ENCODE results near the gene ASCC3.
"Not testable (repeated sequence)": the region's sequence is repeated elsewhere in the genome, so short reads cannot be mapped to it uniquely, and the experiment has no call there.

The ASCC3 gene

DNA sequence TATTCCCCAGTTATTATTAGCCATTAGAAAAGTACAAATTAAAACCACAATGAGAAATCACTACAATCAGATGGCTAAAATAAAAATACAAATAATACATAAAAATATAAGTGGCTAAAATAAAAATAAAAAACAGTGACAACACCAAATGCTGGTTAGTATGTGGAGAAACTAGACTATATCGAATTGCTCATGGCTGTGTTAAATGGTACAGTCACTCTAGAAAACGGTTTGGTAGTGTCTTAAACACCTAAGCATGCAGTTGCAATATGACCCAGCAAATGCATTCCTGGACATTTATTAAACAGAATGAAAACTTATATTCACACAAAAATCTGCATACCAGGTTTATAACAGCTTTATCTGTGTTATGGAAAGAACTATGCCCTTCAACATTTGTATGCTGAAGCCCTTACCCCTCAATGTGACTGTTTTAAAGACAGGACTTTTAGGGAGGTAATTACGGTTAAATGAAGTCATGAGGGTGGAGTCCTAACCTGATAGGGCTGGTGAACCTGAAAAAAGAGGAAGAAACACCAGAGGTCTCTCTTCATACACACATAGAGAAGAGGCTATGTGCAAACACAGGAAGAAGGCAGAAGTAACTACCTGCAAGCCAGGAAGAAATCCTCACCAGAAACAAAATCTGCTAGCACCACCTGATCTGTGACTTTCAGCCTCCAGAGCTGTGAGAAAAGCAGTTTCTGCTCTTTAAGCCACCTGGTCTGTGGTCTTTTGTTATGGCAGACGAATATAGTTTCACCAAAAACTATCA is 84.9 kb downstream of the ASCC3 start:
- FAIRE-seq: no peak

GRCh38 chr6:100790084-100790483 is 91.0 kb downstream of the ASCC3 start:
- no peak for FAIRE-seq

- no peak for FAIRE-seq
These were observed 95.1 kb downstream of the ASCC3 start for GRCh38 chr6:100785982-100786381.

- FAIRE-seq: no peak
These were observed 100.5 kb downstream of the ASCC3 start for GRCh38 chr6:100780648-100781047.

- peak; percentile 24 for FAIRE-seq
These were observed 105.5 kb downstream of the ASCC3 start for GRCh38 chr6:100775667-100776066.

- no peak for FAIRE-seq
These were observed 106.4 kb downstream of the ASCC3 start for GRCh38 chr6:100774681-100775080.

DNA sequence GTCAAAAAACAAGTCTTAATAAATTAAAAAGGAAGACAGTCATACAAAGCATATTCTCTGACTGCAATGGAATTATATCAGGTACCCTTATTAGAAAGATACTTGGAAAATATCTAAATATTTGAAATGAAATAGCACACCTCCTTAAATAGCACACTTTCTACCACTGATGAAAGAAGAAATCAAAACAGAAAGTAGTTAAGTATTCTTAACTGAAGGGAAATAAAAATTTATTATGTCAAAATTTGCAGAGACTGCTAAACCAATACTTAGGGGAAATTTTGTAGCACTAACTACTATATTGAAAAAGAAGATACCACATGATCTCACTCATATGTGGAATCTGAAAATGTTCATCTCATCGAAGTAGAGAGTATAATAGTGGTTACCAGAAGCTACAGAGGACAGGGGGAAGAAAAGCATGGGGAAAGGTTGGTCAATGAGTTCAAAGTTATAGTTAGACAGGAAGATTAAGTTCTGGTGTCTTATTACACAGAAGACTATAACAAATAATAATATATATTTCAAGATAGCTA is 112.2 kb downstream of the ASCC3 start:
- FAIRE-seq: no peak

DNA sequence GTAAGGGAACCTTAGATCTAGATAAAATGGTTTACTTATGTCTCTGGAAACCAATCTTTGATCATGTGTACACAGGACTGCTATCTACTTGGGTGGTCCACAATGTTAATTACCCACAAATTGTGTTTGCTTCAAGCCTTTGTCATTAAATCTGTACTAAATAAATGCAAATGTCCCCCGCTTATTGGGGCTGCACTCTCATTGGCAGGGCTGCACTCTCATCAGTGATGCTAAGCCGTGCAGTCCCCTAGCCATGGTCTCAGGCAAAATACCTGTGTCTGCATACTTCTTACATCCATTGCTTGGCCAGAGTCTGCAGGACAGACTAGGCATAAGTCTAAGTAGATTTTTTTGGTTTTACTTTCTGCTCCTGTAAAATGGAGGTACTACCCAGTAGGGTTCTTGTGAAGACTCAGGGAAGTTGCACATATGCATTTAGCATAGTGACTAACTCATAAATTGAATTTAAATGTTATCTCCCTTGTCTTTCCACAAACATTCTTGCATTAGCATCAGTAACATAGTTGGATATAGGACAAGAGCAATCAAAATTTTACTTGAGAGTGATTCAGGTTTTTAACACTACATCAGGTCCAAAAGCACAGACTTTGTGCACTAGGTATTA is 117.4 kb downstream of the ASCC3 start:
- no peak for FAIRE-seq

DNA sequence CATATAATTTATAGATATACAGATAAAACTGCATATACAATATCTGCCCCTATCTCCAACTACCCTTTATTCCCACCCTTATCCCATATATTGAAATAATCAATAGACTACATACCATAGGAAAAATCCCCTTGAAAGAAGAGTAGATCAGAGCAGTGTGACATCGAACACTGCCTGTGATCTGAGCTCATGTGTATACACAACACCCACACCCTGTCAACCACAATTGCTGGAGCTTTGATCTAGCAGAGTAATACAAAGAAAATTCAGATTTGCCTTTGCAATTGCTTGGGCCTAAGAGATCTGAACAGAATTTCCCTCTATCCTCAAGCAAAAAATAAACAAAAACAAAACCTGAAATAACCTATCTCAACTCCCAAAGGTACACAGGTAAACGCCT is 119.3 kb downstream of the ASCC3 start:
- FAIRE-seq: no peak

DNA sequence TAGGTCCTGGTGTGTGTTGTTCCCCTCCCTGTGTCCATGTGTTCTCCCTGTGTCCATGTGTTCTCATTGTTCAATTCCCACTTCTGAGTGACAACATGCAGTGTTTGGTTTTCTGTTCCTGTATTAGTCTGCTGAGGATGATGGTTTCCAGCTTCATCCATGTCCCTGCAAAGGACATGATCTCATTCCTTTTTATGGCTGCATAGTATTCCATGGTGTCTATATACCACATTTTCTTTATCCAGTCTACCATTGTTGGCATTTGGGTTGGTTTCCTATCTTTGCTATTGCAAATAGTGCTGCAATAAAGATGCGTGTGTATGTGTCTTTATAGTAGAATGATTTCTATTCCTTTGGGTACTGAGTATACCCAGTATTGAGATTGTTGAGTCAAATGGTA is 122.7 kb downstream of the ASCC3 start:
- not testable (repeated sequence) for FAIRE-seq

DNA sequence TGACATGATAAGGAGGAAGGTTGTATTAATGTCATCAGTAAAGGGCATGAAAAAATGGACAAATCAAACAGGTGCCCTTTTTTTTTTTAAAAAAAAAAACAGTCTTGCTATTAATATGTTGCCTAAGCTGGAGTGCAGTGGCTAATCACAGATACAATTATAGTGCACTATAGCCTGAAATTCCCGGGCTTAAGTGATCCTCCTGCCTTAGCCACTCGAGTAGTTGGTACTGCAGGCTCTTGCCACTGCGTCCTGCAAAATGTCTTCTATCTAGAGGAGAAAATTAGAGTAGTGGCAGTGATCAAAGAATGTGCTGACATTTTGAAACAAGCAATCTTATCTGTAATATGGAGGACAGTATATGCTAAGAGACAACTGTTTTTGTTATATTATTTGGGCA is 127.7 kb downstream of the ASCC3 start:
- no peak for FAIRE-seq

DNA sequence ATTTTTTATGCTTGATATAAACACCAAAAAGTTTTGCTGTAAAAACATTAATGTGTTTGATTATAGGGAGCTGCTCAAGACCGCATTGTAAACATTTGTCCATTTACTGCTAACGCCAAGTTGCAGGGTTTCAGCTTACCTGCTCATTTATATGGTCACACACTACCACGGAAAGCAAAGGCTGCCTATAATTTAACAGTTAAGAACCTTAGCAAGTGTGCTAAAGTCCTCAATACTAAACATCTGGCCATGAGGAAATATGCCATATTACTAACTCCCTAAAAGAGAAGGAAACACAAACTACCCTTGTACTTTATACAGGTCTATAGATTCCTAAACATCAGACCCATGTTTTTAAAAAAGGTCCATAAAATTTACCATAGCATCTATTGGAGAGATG is 129.5 kb downstream of the ASCC3 start:
- no peak for FAIRE-seq

DNA sequence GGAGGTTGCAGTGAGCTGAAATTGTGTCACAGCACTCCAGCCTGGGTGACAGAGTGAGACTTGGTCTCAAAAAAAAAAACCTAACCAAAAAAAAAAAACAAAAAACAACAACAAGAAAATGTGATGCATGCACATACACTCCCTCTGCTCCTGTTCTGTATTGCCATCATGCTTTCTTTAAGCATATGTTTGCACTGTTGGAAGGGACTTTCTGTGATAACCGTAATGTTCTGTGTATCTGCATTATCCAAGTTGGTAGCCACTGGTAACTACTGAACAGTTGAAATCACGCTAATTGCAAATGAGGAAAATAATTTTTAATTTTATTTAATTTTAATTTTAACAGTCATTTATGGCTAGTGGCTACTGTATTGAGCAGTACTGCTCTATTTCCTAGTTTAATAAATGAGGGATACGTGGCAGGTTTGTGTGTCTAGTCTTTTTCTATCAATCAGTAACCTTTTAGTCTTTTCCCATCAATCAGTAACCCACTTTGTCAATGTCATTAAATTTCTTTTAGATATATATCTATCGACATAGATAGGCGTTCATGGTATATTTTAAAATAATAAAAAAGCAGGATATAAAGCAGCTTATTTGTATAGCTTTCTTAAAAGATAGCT is 135.6 kb downstream of the ASCC3 start:
- FAIRE-seq: no peak

GRCh38 chr6:100740439-100740838 is 140.7 kb downstream of the ASCC3 start:
- no peak for FAIRE-seq

- FAIRE-seq: not testable (repeated sequence)
These were observed 143.4 kb downstream of the ASCC3 start for GRCh38 chr6:100737720-100738119.

- no peak for FAIRE-seq
These were observed 149.7 kb downstream of the ASCC3 start for GRCh38 chr6:100731411-100731810.

DNA sequence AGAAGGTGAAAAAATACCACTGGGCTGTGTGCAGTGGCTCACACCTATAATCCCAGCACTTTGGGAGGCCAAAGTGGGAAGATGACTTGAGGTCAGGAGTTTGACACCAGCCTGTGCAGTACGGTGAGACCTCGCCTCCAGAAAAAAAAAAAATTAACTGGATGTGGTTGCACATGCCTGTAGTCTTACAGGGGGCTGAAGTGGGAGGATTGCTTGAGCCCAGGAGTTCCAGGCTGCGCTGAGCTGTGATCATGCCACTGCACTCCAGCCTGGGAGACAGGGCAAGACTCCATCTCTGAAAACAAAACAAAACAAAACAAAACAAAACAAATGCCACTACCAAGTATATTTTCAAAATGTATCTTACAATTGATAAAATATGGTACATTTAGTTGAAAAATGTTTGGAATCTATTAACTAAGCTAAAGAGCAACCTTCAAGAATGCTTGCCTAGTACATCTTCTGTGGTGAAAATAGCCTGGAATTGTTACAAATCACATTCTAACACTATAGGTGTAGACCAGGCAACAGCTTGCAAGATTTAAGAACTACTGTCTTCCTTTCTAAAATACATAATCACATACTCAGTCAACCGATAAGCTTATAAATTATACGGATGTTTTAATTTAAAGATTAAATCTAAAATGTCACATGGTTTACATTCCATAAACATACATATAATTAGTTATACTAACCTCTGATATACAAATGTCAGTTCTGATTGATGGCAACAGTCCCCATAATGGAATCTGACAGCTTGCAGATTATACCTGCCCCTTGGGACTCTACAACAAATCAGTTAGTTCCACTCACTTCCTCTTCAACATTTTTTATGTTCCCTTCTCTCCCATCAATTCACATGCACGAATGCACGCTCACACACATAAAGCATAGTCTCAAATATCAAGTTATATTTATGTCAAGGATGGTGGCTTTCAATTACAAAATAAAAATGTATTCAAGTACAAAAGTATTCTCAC is 150.8 kb downstream of the ASCC3 start:
- FAIRE-seq: no peak

DNA sequence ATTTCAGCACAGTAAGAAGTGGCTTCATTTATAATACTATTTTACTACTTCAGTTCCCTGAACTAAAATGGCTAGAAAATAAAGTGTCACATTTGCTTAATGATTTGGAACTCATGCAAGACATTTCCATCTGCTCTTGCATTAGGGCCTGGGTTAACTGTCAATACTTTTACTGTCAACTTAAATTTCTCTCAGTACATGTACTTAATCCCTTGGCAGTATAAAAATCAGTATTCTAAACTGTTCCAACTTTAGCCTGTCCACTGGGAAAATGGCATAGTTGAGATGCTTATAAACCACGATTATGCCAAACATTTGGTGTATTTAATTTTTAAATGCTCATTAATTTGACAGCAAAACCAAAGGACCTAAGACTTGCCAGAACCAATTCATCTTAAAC is 154.5 kb downstream of the ASCC3 start:
- FAIRE-seq: no peak

GRCh38 chr6:100724696-100725095 is 156.4 kb downstream of the ASCC3 start:
- FAIRE-seq: no peak

- no peak for FAIRE-seq
These were observed 156.9 kb downstream of the ASCC3 start for GRCh38 chr6:100724222-100724621.

DNA sequence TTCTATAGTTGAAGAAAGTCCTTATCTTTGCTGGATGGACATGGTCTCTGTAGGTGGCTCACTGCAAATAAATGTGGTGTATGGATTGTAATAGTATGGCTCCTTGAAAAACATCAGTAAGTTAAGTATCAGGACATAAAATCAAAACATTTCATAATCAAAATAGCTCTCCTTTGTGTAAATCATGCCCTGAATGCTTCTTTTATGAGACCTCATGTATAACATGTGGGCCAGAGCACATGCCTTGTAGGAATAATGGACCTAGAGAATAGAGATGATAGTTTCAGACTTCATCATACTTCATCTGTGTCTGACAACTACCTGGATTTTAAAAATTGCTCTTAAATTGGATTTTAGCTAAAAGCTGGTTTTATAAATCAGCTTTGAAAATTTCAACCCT is 159.9 kb downstream of the ASCC3 start:
- FAIRE-seq: no peak

DNA sequence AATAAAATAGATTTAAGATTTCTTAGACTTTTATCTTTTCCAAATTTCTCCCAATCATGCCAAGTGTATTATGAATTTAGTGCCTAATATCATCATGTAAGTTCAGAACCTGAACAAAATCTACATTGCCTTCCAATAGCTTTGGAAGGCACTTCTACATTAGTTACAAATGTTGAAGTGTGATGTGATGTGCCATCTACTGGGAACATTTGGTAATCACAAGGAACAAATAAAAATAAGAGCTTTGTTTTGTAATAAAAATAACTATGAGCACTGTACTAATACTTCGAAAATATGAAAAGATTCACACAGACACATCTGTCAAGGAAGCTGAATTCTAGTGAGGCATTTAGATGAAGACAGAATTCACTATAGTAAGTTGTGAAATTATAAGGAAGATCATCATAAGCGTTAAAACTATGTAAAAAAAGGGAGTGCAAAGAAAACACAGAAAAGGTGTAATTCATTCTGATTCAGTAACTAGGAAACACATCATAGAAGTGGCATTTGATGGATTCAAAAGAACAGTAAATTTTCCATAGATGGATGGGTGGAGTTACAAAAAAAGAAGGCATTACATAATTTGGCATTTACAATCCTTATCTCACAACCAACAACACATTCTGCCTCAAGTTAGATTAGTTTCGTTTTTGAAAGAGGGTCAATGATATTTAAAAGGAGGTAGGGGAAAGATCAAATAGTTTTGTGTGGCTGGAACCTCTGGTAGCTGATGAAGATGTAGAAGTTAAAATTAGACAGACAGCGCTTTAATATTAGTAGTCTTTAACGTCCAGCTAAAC is 161.0 kb downstream of the ASCC3 start:
- peak; percentile 79 for FAIRE-seq

Measured in colon (tissue), 2 donors.